HEK293T (cell line): Measurements from ENCODE around the gene SIRPA.

Source experiments
- CTCF ChIA-PET: fragments of 350-600 bp; formaldehyde crosslinking; extraction: SDS; loops from one replicate; lab custom pipeline; 2021; ENCODE audit warnings: antibody characterized with exemption, inconsistent platforms; lab: Yijun Ruan, JAX
- POLR2A ChIA-PET: fragments of 350-600 bp; formaldehyde crosslinking; extraction: SDS; loops from one replicate; lab custom pipeline; 2020; ENCODE audit warnings: antibody characterized with exemption, inconsistent platforms; lab: Yijun Ruan, JAX
- DNase-seq: peaks from one replicate; pipeline ENCODE4 v3.0.0; 2012; ENCODE audit warnings: mixed read lengths; ENCODE audit errors: extremely low spot score
- ARNT ChIP-seq: fragments of 450-650 bp; IDR thresholded peaks from 2 replicates; pipeline ENCODE4 v1.6.1; 2017; ENCODE audit warnings: mild to moderate bottlenecking
- BHLHE40 ChIP-seq: fragments of 450-650 bp; IDR thresholded peaks from 2 replicates; pipeline ENCODE4 v1.6.1; 2016; ENCODE audit warnings: mild to moderate bottlenecking, moderate library complexity, borderline replicate concordance
- CTBP1 ChIP-seq: fragments of 450-650 bp; IDR thresholded peaks from 2 replicates; pipeline ENCODE4 v1.6.1; 2016; ENCODE audit warnings: borderline replicate concordance
- ELF4 ChIP-seq: fragments of 450-650 bp; IDR thresholded peaks from 2 replicates; pipeline ENCODE4 v1.6.1; 2017; ENCODE audit warnings: antibody characterized with exemption
- FOXA1 ChIP-seq: fragments of 450-650 bp; IDR thresholded peaks from 2 replicates; pipeline ENCODE4 v1.6.1; 2016; ENCODE audit warnings: mild to moderate bottlenecking
- FOXK2 ChIP-seq: fragments of 450-650 bp; IDR thresholded peaks from 2 replicates; pipeline ENCODE4 v1.6.1; 2016; ENCODE audit warnings: mild to moderate bottlenecking
- FOXM1 ChIP-seq: fragments of 450-650 bp; IDR thresholded peaks from 2 replicates; pipeline ENCODE4 v1.6.1; 2017; ENCODE audit warnings: mild to moderate bottlenecking, borderline replicate concordance
- HDGF ChIP-seq: fragments of 450-650 bp; IDR thresholded peaks from 2 replicates; pipeline ENCODE4 v1.6.1; 2017; ENCODE audit warnings: antibody characterized with exemption, borderline replicate concordance
- L3MBTL2 ChIP-seq: fragments of 450-650 bp; conservative IDR thresholded peaks from 2 replicates; pipeline ENCODE4 v1.6.1; 2016; ENCODE audit warnings: mild to moderate bottlenecking
- LEF1 ChIP-seq: fragments of 450-650 bp; IDR thresholded peaks from 2 replicates; pipeline ENCODE4 v1.6.1; 2017; ENCODE audit warnings: mild to moderate bottlenecking, borderline replicate concordance
- NFRKB ChIP-seq: fragments of 450-650 bp; IDR thresholded peaks from 2 replicates; pipeline ENCODE4 v1.6.1; 2016; ENCODE audit warnings: mild to moderate bottlenecking, moderate library complexity
- PKNOX1 ChIP-seq: fragments of 450-650 bp; IDR thresholded peaks from 2 replicates; pipeline ENCODE4 v1.6.1; 2016
- SP1 ChIP-seq: fragments of 450-650 bp; IDR thresholded peaks from 2 replicates; pipeline ENCODE4 v1.6.1; 2017
- SUZ12 ChIP-seq: fragments of 450-650 bp; IDR thresholded peaks from 2 replicates; pipeline ENCODE4 v1.6.1; 2016; ENCODE audit warnings: mild to moderate bottlenecking
- TARDBP ChIP-seq: fragments of 450-650 bp; IDR thresholded peaks from 2 replicates; pipeline ENCODE4 v1.6.1; 2016
- ZNF384 ChIP-seq: fragments of 450-650 bp; IDR thresholded peaks from 2 replicates; pipeline ENCODE4 v1.6.1; 2016

The SIRPA gene

GRCh38 chr20:1894951-1895673 is at the start of gene SIRPA:
TSS of gene SIRPA (plus strand) at chr20:1895407. CDS start at chr20:1895448, 41 bp downstream.
- ChIA-PET POLR2A (no interaction called here), CTCF (no interaction called here)
- peak; percentile 56 for DNase-seq
- TF ChIP-seq BHLHE40 (no peak), FOXM1 (no peak), SUZ12 (no peak), CTBP1 (no peak), L3MBTL2 (no peak), HDGF (no peak), ARNT (no peak), FOXK2 (no peak), NFRKB (no peak), LEF1 (no peak), TARDBP (no peak), SP1 (no peak), PKNOX1 (no peak), ELF4 (no peak), FOXA1 (no peak), ZNF384 (no peak)

GRCh38 chr20:1845701-1846100 is 49.5 kb upstream of the SIRPA start:
- ChIA-PET CTCF (no interaction called here), POLR2A (no interaction called here)
- no peak for DNase-seq
- TF ChIP-seq L3MBTL2, result no peak
- TF ChIP-seq PKNOX1, result no peak
- TF ChIP-seq ELF4, result no peak
- no peak for TF ChIP-seq TARDBP
- no peak for TF ChIP-seq HDGF
- no peak for TF ChIP-seq ARNT
- TF ChIP-seq BHLHE40, result no peak
- TF ChIP-seq SUZ12, result no peak
- TF ChIP-seq FOXA1, result no peak
- TF ChIP-seq LEF1, result no peak
- no peak for TF ChIP-seq FOXM1
- TF ChIP-seq SP1, result no peak

- ChIA-PET CTCF (no interaction called here), POLR2A (no interaction called here)
- no peak for TF ChIP-seq FOXM1
- TF ChIP-seq CTBP1, result no peak
- no peak for TF ChIP-seq NFRKB
- no peak for TF ChIP-seq ZNF384
- no peak for TF ChIP-seq HDGF
- DNase-seq, result no peak
Observed at GRCh38 chr20:1846341-1846740, 48.9 kb upstream of the SIRPA start.

- TF ChIP-seq TARDBP (no peak), FOXK2 (no peak), SP1 (no peak), ZNF384 (no peak), ARNT (no peak), ELF4 (no peak), L3MBTL2 (no peak), NFRKB (no peak), FOXA1 (no peak), SUZ12 (no peak), PKNOX1 (no peak), LEF1 (no peak), HDGF (no peak)
- DNase-seq, result no peak
- ChIA-PET CTCF (no interaction called here), POLR2A (no interaction called here)
Observed at GRCh38 chr20:1846876-1847275, 48.3 kb upstream of the SIRPA start.

- ChIA-PET POLR2A (no interaction called here), CTCF (no interaction called here)
- DNase-seq, result no peak
- TF ChIP-seq TARDBP, result no peak
- no peak for TF ChIP-seq CTBP1
- no peak for TF ChIP-seq ZNF384
- no peak for TF ChIP-seq FOXK2
- TF ChIP-seq HDGF, result no peak
- TF ChIP-seq FOXM1, result no peak
- no peak for TF ChIP-seq FOXA1
- no peak for TF ChIP-seq ARNT
- no peak for TF ChIP-seq ELF4
- no peak for TF ChIP-seq NFRKB
- no peak for TF ChIP-seq BHLHE40
- TF ChIP-seq L3MBTL2, result no peak
- no peak for TF ChIP-seq PKNOX1
Observed at GRCh38 chr20:1847780-1848179, 47.4 kb upstream of the SIRPA start.

GRCh38 chr20:1848373-1848772 is 46.8 kb upstream of the SIRPA start:
- POLR2A ChIA-PET, result no interaction called here
- no peak for TF ChIP-seq FOXK2
- TF ChIP-seq L3MBTL2, result no peak
- TF ChIP-seq LEF1, result no peak
- TF ChIP-seq SUZ12, result no peak
- no peak for TF ChIP-seq HDGF
- no peak for TF ChIP-seq ELF4
- no peak for TF ChIP-seq ZNF384
- no peak for TF ChIP-seq TARDBP
- TF ChIP-seq PKNOX1, result no peak
- no peak for TF ChIP-seq CTBP1
- TF ChIP-seq ARNT, result no peak
- TF ChIP-seq NFRKB, result no peak
- TF ChIP-seq FOXM1, result no peak
- no peak for TF ChIP-seq FOXA1
- TF ChIP-seq BHLHE40, result no peak
- no peak for TF ChIP-seq SP1
- DNase-seq, result no peak
- CTCF ChIA-PET, result no interaction called here
